Activated CD8-positive, alpha-beta T cell treated with anti-CD3 and anti-CD28 coated beads, Interleukin-2, amount 10 ng/mL, durations not matched to agents 7 days and 5 days (primary cell): ENCODE measurements around the gene ELOB. TPM values are rescaled to one million over a fixed set of nuclear protein-coding genes. Genes with fewer than 3 reads are reported as not detected.

ENCODE experiments used
- total RNA-seq, 2 experiments: library from RNA; stranded (reverse); gene quantifications; one replicate each; pipeline ENCODE4 v1.2.3, GENCODE V29; 2021

ELOB gene
- total RNA-seq, 2 experiments from 2014 or later, result 163 to 182 TPM

Other genes with a start within 250 kb of the ELOB start
- gene CEMP1, start 245.9 kb downstream of the ELOB start, total RNA-seq, result not detected
- gene PDPK1, start 239.3 kb downstream of the ELOB start, total RNA-seq, result 10 to 100 TPM; 41.2 to 49.6 TPM
- 10 to 100 TPM; 33.2 to 35.9 TPM for gene KCTD5, start 94.8 kb downstream of the ELOB start, total RNA-seq
- gene PRSS27, start 57.1 kb downstream of the ELOB start, total RNA-seq, result 1 to 10 TPM in 1 of 2 experiments, under 1 TPM in 1; 0.70 to 1.0 TPM
- 100 to 1,000 TPM; 501 to 511 TPM for gene SRRM2, start 24.6 kb downstream of the ELOB start, total RNA-seq
- gene PRSS33, start 10.3 kb upstream of the ELOB start, total RNA-seq, result not detected
- gene PRSS41, start 21.2 kb upstream of the ELOB start, total RNA-seq, result not detected
- 1 to 10 TPM; 5.2 to 6.0 TPM for gene PRSS21, start 40.0 kb upstream of the ELOB start, total RNA-seq
- 1 to 10 TPM; 2.9 to 3.7 TPM for gene ZG16B, start 53.0 kb upstream of the ELOB start, total RNA-seq
- not detected for gene PRSS22, start 80.9 kb upstream of the ELOB start, total RNA-seq
- 10 to 100 TPM; 22.5 to 22.8 TPM for gene FLYWCH2, start 105.9 kb upstream of the ELOB start, total RNA-seq
- 10 to 100 TPM; 44.6 to 48.9 TPM for gene FLYWCH1, start 134.7 kb upstream of the ELOB start, total RNA-seq
- under 1 TPM in 1 of 2 experiments, not detected in 1; 0.18 TPM for gene KREMEN2, start 187.0 kb upstream of the ELOB start, total RNA-seq
- 10 to 100 TPM; 53.6 to 57.7 TPM for gene PAQR4, start 192.1 kb upstream of the ELOB start, total RNA-seq
- 100 to 1,000 TPM; 144 to 160 TPM for gene PKMYT1, start 203.2 kb upstream of the ELOB start, total RNA-seq
- under 1 TPM in 1 of 2 experiments, not detected in 1; 0.16 TPM for gene CLDN9, start 235.6 kb upstream of the ELOB start, total RNA-seq
- not detected for gene CLDN6, start 240.9 kb upstream of the ELOB start, total RNA-seq
- gene TNFRSF12A, start 243.1 kb upstream of the ELOB start, total RNA-seq, result 1 to 10 TPM; 4.2 to 4.7 TPM
- gene HCFC1R1, start 246.7 kb upstream of the ELOB start, total RNA-seq, result 10 to 100 TPM; 41.0 to 41.7 TPM
- gene THOC6, start 246.8 kb upstream of the ELOB start, total RNA-seq, result 10 to 100 TPM; 57.4 to 57.9 TPM